Amniotic stem cell (primary cell): ENCODE data around the gene ENAH.

Experiments
- DNase-seq: peaks from one replicate; lab custom pipeline; 2025; lab: John Stamatoyannopoulos, UW

Gene ENAH

DNA sequence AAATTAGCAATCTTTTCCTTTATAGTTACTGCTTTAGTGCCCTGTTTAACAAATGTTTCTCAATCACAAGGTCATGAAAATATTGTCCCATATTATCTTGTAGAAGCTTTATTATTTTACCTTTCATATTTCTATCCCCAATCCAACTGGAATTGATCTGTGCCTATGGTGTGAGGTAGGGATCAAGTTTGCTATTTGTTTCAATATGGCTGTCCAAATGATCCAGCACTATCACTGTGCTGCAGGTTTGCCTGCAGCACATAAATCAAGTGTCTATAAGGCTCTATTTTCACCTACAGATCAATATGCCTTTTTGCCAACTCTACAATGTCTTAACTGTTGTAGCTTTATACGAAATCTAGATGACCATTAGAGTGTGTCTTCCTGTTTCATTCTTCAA lies 96.2 kb downstream of the ENAH start:
- no peak for DNase-seq

GRCh38 chr1:225555821-225556220 lies 97.1 kb downstream of the ENAH start:
- no peak for DNase-seq

GRCh38 chr1:225554216-225554812 lies 98.6 kb downstream of the ENAH start:
- no peak for DNase-seq

- DNase-seq, result no peak
These were observed 103.1 kb downstream of the ENAH start for GRCh38 chr1:225549821-225550220.

DNA sequence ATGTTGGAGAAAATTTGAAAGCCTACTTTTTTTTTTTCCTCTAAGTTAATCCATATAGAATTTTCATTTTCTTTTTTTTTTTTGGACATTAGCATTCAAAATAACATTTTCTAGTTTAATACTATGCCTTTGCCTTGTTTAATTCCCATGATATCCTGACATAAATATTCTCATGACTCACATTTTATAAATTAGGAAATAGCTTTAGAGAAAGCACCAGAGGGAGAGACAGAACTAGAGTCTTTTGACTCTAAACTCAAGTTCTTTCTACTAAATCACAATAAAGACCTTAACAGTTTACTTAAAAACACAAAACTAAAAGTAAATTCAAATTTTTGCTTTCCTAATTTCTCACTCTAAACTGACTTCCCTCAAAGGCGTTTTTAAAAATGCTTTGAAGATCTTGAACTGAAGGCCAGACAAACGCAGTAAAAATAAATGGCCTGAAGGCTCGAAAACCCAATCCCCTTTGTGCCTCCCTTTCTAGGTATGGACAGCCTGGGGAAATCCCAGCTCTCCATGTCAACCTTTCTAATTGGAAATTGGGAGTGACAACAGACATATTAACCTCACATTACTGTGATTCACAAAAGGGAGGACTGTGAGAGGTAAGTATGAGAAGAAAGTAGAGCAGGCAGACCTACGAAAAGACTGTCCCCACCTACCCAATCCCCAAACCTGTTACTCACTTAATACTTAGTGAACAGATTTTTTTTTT lies 104.6 kb downstream of the ENAH start:
- DNase-seq, result no peak

- DNase-seq, result no peak
These were observed 107.3 kb downstream of the ENAH start for GRCh38 chr1:225545649-225546048.

GRCh38 chr1:225544924-225545323 lies 108.0 kb downstream of the ENAH start:
- no peak for DNase-seq

DNA sequence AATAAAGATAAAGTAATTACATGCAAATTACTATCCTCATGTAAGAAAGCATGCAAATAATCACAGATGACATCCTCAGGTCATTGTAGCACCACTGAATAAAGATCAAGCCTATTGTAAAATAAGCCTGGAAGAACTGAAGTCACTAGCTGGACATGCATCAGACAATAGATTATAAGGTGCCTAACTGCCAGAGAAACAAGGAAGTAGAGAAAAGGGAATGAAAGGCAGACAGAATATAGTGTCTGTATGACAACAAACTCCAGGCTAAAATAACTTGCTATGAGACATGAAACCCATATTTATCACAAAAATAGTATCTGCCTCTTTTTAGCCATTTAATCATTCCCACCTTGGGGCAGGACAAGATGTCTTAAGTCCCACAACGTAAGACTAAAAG lies 108.7 kb downstream of the ENAH start:
- DNase-seq, result no peak

GRCh38 chr1:225543350-225543749 lies 109.6 kb downstream of the ENAH start:
- DNase-seq, result no peak

DNA sequence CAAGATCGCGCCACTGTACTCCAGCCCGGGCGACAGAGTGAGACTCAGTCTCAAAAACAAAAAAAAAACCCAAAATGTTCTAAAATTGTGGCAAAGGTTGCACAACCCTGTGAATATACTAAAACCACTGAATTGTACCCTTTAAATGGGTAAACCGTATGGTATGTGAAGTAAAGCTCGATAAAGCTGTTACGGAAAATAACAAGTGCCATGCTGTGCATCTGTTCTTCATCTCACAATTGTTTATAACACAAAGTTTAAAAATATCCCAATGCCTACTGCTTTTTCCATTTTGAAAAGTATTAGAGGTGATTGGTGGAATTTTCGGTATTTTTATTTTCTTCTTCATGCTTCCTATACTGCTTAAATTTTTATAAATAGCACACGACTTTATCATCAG lies 111.5 kb downstream of the ENAH start:
- DNase-seq, result no peak

DNA sequence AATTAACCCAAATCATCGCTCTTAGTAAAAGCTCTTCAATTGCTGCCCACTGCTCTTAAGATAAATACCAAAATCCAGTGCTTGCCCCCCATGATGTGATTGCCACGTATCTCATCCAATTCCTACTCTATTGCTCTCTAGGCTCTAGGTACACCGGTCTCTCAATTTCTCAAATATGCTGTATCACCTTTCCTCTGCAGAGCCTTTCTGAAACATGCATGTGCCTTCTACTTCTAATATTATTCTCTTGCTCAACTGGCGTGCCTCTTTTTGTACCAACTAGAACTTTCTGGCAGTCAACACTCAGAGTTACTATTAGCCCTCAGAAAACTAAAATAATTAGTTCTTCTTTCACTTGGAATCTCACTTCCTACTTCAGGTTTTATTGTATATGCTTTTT lies 113.3 kb downstream of the ENAH start:
- no peak for DNase-seq

DNA sequence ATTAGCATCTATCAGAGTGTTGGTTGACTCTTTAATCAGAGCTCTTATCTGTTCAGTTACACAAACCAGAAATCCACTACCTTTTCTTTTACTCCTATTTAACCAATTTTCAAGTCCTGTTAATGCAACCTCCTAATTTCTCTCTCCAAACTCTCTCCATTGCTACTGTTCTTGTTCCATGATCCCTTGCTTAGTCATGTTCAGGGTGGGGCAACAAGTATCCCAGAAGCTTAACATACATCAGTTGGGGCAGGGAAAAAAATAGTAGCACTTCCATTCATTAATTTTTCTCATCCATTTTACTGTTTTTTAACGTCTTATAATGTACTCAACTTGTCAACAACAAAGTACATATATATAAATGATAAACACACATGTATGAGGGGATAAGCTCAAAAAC lies 113.9 kb downstream of the ENAH start:
- no peak for DNase-seq

- DNase-seq, result no peak
These were observed 115.2 kb downstream of the ENAH start for GRCh38 chr1:225537554-225538251.

GRCh38 chr1:225535280-225535679 lies 117.6 kb downstream of the ENAH start:
- no peak for DNase-seq

DNA sequence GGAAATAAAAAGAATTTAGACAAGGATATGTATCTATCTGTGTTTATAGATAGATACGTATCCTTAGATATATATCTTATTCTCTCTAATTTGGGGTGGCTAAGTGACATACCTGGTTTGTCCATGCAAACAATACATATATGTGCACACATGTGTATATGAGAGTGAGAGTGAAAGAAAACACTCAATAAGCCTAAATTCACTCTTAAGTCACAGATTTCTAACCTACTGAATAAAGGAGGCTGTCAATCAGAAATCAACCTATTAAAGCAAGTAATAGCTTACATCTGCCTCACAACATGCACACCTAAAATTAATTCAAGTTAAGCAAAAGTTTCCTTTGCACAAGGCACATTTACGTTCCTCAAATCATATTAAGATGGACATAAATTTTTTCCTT lies 118.2 kb downstream of the ENAH start:
- no peak for DNase-seq

GRCh38 chr1:225534135-225534534 lies 118.8 kb downstream of the ENAH start:
- no peak for DNase-seq

DNA sequence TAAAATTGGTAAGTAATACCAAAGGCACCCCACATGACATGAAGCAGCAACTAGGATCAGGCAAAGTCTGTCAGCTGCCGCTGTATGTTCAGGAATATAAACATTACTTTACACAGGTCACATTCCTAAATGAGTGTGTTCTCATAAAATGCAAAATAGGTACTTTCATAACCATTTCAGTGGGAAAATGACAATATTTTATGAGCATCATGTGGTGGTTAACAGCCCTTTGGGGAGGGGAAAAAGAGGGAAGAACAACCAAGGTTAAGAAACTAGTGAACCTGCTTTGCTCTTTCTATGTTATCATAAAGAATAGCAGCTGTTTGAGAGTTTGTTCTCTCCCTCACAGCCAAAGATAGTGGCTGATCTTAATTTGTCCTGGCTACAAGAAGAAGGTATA lies 119.7 kb downstream of the ENAH start:
- DNase-seq, result no peak

GRCh38 chr1:225532240-225532944 lies 120.5 kb downstream of the ENAH start:
- DNase-seq, result no peak

GRCh38 chr1:225529726-225530125 lies 123.2 kb downstream of the ENAH start:
- DNase-seq, result no peak

GRCh38 chr1:225527575-225527974 lies 125.3 kb downstream of the ENAH start:
- no peak for DNase-seq

DNA sequence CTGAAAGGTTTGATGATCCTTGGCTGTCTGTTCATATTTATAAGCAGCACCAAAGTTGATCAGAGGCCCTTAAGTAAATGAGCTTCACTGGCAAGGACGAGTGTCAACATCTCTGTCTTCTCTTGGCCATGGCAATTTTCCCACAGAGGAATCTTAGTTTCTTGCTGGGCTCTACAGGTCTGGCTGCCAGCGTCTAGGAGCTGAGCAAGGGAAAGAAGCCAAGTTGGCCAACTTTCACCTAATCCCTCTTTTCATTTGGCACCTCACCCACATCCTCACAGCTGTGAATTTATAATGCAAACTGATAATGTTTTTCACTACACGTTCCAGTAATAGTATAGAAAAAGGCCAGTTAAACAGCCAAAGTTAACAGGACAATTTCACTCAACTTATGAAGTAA lies 126.0 kb downstream of the ENAH start:
- DNase-seq, result no peak

DNA sequence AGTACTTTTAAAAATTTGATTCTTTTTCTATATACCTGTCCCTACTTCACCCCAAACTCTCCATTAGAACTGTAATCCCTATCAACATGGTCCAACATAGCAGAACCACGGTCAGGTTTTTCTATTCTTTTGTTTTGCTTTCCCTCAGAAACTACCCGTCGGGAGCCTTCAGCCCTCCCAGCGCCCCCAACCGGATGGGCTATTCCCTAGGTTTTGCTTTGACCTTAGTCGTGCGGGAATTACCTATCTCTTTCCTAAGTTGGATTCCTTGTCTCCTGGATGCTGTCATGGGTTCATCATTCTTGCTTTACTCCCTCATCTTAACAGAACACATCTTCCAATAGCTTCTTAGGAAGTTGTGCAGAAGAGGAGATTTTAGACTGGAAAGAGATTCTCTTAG lies 127.5 kb downstream of the ENAH start:
- DNase-seq, result no peak

DNA sequence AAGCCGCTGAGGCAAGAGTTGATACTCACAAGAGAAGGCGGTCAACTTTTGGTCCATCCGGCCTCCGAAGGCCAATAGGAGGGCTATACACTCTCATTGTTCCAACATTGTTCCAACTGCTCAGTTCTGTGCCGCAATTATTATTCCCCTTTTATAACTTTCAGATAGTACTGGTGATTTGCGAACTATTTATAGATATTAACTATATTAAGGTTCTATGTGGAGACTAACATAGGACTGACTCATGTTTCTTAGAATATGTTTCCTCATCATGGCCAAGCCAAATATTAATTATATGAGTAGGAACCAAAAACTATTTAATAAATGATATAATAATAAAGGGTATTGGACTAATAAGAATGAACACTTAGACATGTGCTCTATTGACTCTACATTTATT lies 128.4 kb downstream of the ENAH start:
- DNase-seq, result no peak
